Limb (tissue), 2 donors: Measurements from ENCODE around the gene IGF1R.

Source experiments
- DNase-seq, 2 donors: peaks; one replicate each; pipeline ENCODE4 v3.0.0-alpha.2; 2016; ENCODE audit errors: extremely low spot score in 2 of 2

Gene IGF1R

DNA sequence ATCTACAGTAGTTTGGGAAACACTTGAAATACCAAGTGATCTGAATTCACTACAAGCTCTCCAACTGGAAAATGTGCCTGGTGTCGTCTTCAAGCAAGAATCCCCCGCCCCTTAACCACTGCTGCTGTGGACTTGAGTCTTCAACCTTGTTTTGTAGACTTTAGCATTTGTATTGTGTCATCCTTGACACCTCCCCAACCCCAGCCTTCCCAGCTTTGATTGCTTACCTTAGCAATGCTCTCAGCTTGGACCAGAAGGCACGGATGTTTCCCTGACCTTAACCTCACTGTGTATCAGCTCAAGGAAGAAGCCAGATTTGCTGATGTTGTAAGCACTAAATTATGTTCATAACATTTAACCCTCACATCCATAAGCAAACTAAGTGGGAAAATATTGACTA lies 146.4 kb downstream of the IGF1R start:
- peak in 1 of 2 donors; percentile 9 for DNase-seq

DNA sequence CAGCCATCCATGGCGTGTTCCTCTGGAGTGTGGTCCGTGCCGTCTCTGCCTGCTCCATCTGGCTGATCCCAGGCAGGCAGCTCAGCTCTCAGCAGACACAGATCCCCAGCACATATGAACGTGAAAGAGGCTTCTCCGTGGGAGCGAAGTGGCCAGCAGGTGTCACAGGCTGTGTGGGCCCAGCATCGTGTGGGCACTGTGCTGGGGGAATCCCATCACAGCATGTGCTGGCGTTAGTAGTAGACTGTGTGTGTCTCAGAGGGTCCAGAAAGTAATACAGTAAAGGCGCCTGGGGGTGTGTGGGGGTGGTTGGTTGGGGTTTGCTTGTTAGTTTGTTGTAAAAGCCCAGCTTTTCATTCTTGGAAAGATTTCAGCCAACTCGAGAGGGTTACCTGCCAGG lies 147.6 kb downstream of the IGF1R start:
- peak in 1 of 2 donors; percentile 22 for DNase-seq

DNA sequence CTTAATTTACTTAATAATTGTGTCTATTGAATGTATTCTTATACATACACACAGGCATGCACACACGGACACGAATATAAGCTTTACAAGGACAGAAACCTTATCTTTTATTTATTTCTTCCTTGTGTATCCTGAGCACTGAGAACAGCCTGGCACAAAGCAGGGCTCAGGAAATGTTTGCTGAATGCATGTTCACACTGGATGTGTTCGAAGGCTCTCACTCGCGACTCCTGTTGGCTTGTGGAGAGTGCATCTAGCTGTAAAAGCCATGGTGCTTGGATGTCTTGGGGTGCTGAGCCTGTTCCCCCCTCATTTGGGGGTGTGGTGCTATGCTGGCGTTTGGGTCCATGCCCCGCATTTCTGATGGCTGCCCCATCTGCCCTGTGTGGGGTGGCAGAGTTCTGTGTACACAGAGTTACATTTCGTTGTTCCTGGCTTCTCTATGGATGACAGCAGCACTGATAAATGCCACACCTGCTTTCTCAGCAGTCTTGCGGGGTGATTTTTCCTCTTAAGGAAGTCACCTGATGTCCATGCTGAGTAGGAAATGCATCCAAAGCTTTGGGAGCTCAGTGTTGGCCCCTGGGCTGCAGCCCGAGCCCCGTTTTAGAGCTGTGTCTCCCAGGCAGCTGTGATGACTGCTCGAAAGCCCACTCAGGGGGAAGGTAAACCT lies 148.5 kb downstream of the IGF1R start:
- peak in 1 of 2 donors; percentile 19 for DNase-seq

DNA sequence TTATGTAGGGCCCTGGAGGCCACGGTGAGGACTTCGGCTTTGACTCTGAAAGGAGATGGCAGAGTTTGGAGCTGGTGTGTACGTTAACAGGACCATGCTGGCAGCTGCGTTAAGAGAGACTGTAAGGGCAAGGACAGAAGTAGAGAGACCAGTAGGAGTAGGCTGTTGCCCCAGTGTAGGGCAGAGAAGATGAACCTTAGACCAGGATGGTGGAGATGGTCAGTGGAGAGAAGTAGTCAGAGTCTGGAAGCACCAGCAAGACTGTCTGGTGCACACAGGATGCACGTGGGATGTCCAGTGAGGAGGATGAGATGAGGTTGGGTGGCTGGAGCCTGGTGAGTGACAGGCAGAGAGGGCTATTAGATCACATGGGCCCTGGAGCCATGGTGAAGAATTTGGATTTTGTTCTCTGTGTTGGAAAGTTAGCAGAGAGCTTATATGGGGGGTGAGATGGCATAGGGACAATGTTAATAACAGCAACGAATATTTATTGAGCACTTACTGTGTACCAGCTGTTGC lies 150.1 kb downstream of the IGF1R start:
- DNase-seq = peak in 1 of 2 donors; percentile 12

DNA sequence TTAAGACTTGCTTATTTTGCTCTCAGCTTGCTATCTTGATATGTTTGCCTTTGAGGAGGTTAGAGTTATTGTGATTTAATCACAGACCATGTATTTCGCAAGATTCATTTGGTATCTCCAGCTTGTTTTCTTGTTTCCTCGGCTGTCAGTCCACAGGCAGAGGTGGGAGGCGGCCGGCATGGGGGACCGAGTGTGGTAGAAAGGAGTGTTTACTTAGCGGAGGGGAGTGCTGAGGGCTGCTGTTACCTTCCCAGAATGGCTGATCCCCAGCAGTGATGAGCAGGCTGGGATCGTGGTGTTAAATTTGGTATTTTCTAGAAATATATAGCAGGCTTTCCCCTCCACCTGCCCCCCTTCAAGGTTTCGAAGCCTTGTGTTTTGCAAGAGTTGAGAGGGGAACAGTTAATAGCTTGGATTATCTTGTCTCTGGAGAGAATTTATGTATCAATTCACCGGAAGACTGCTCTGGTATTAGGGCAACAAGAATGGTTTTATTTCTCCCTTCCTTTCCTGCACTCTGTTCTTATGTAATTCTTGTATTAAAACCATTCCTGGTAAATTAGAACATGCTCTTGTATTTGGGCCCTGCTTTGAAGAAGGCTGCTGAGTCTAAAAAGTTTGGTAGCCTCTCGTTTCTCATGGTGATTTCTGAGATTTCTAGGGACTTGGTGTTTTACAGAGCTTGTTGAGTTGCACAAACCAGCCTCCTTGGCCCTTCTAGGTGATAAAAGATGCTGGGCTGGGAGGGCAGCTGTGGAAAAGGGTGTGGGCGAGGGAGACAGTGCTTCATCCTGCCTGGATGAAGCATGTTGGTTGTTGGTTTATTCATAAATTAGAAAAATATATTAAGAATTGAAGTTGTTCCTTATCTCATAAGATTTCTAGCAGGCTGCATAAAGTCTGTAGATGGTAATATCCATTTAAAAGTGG lies 151.4 kb downstream of the IGF1R start:
- DNase-seq = peak in 1 of 2 donors; percentile 40

DNA sequence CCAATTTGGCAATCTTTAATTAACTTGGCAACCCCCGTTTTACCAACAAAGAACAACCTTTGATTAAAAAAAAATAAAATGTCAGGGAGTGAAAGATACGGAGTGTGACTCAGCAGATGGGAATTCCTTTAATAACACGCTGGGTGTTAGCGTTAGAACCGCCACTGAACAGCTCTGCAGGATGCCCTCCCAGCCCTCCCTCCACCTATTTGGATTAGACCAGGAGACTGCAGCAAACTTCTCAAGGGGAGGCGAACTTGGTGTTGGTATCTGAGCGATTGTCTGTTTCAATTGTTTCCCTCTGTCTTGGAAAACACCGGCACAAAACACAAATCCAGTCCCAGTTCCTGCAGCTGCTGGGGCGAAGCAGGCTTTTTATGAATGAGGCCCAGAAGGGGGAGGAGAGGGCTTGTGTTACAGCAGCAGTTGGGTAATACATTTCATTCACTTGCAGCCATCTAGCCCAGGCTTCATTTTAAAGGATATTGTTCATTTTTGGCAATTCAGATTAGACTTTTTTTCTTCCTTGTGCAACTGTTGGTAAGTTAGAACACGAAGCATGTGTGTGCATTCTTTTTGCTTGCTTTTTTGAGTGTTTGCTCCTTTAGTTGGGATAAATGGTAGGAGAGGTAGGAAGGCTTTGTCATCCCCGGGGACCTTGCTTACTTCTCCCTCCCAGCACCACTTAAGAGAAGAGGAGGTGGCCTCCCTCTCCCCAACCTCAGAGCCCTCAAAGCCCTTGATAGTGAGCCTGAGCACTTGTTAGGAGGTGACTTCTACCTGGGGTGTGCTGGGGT lies 152.3 kb downstream of the IGF1R start:
- DNase-seq = peak; percentile 82 to 87

DNA sequence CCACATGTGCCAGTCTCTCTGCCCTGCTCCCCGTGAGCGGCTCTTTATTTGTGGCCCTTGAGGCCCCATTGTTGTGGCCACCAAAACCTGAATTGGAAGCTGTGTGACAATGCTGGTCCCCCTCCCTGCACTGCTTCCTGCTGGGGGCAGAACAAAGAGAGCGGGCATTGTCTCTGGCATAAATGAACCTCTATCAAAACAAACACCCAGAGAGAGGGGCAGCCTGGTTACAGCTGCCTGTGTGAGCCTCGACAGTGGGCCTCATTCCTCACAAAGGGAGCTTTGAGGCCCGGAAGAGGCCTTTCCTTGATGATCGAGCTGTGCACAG lies 152.9 kb downstream of the IGF1R start:
- no peak for DNase-seq

DNA sequence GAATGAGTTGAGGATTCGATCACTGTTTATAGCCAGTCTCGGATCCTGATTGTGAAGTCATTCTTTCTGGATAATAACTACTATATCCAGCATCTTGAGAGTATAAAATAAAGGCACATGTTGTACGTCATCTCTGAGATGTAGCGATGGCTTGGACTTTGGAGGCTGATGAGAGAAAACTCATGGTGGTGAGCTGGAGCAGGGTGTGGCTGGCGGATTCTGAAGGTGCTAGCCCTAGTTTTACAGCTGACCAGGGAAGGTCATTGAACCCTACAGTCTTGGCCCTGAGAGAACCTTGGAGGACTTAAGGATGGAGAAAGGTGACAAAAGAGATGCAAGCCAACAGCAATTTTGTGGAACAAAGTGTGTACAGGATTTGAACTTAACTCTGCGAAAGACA lies 153.8 kb downstream of the IGF1R start:
- DNase-seq = peak in 1 of 2 donors; percentile 9

DNA sequence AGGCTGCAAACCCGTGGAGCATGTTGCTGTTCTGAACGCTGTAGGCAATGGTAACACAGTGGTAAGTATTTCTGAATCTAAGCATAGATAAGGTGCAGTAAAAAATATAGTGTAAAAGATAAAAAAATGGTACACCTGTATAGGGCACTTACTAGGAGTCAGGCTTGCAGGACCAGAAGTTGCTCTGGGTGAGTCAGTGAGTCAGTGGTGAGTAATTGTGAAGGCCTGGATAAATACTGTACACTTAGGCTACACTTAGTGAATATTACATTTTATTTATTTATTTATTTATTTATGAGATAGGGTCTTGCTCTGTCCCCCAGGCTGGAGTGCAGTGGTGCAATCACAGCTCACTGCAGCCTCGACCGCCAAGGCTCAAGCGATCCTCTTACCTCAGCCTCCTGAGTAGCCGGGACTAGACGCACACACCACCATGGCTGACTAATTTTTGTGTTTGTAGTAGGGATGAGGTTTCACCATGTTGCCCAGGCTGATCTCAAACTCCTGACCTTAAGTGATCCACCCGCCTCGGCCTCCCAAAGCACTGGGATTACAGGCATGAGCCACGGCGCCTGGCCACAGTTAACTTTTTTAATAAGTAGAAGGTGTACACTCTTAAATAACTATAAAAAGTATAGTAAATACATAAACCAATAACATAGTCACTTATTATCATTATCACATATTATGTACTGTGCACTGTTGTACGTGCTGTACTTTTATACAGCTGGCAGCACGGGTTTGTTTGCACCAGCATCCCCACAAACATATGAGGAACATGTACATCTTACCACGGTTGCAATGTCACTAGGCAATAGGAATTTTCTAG lies 155.1 kb downstream of the IGF1R start:
- peak in 1 of 2 donors; percentile 13 for DNase-seq

DNA sequence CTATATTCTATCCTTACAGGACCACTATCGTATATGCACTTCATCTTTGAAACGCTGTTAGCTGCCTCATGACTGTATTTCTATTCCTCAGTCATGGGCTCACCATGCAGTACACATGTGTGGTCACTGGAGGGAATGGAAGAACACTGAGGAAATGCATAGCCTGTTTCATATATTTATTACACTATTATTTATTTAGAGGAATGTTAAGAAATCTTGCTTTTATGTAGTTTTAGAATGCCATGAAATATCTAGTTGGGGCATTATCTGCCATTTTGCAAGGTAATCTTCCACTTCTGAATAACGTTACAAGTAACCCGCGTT lies 155.7 kb downstream of the IGF1R start:
- DNase-seq = peak in 1 of 2 donors; percentile 7

DNA sequence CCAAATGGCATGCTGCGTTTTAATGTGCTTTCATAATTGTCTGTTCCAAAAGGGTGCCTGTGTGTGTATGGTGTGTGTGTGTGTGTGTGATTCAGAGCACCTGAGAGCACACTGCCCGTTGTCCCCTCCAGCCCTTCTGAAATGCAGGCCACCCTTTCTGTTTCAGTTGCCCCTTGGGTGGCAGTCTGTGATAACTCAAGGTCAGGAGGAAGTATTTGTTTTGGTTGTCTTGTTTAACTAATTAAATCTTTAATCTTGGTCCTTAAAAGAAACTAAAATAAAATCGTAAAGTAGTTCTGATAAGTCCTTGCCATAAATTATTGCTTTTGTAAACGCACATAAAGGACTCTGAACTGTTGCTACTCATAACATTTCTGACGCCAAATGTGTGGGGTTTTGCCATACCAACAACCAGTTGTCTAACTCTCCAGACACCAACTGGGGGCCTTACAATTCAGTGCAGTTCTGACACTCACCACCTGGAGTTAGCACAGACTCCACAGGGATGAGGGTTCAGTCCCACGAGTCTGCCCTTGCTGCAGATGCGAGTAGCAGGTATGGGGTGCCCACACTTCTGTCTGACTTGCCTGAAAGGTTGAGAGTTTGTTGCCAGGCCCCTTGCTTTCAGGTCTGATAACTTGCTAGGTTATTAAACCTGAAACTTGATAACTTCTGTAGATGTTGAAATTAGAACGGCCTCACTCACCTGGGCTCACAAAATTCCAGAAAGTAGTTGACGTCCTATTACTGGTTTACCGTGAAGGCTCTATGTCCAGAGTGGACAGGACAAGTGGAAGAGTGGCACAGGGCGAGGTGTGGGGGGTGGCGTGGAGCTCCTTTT lies 157.3 kb downstream of the IGF1R start:
- DNase-seq = no peak

DNA sequence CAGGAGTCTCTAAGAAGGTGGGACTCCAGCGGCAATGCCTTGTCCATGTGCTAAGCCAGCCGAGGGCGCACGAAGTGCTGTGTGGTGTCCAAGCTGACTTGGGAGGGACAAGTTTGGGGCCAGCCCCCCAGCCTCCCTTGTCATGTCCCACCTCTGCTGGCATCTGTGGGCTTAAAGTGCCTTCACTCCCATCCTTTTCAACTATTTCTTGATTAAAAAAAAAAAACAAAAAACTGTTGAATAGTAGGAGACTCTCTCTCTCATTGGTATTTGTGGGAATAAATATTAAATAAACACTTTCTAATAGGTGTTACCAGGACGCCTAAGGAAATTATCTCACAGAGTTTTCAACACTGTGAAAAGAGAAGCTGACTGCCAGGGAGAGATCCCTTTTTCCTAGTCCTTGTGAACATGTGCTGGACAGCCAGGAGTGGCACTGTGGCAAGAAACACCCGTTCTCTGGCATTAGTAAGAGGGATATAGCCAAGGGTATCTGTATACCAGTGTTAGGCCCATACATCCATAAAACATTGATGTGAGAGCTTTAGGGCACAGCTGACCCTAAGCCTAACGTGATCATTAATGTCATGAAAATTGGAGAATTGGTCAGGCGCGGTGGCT lies 158.0 kb downstream of the IGF1R start:
- no peak for DNase-seq

DNA sequence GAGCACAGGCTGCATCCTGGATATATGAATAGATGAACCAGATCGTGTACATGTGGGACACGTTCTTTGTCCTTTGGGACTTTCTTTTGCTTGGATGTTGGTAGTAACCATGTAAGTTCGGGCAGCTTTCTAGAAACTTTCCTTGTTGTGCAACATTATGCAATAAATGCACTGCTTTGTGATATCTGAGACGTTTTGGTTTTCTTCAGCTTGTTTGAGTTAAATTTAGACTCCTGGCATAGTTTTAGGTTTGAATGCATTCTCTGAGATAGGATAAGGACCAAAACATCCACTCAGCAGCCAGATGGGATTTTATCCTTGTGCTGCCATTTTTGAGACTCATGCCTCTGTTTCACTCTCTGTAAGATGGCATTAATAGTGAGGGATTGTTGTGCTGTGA lies 158.9 kb downstream of the IGF1R start:
- no peak for DNase-seq

DNA sequence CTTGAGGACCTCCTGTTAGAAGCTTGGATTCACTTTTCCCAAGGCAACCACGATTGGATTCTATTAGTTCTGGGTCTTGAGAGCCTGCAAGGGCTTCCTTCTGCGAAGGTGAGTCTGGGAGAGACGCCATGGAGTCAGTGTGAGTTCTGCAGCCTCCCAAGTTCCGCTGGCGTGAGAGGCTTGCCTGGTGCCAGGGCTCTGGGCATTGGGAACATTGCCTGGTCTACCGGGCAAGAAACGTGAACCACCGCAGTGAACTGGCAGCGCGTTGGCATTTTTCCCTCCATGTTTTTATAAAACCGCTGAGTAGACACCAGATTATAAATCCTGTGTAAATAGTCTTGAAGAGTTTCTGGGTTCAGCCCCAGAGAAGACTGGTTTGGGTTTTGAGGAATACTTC lies 160.9 kb downstream of the IGF1R start:
- DNase-seq = no peak

DNA sequence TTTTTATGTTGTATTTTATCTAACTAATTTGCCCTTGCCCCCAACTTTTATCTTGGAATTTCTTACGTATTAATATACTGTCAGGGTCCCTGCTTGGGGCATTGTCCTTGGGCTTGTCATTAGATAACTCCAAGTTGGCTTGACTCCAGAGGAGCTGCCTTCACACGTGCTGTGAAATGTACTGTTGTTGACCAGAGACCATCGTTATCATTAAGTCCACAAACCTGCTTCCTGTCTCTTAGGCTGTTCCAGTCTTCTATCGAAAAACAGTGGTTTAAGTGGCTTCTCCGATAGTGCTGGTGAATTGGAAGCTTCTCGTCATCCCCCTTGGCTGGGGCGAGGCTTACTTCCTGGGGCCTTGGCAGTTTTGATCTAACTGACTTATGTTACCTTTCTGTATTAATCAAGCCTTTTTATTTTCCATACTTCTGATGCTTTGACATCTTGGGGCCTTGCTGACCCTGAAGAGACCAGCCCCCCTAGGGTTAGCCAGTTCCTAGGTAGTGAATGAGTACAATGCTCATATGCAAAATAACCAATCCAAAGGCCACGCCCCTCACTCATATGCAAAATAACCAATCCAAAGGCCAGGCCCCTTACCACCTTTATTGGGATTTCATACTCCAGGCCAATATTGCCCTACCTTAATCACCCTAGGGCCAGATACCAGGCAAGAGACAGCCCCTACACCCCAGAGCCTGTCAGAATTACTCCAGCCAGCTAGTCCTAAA lies 164.5 kb downstream of the IGF1R start:
- no peak for DNase-seq

DNA sequence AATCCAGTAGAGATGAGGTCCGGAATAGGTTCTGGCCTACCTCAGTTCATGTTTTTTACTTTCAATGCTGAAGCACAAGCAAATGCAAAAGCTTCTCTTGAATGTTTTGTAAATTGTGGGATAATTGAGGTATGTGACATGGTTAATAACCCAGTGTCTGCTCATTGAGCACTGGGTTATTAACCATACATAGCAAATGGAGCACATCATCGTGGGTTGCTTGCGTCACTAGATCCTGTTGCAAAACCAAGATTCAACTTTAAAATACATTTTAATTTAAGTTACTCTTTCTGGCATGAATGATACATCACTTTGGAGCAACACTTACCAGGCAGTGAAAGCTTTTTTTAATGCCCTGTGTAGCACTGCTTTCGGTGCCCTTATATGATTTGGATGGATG lies 165.6 kb downstream of the IGF1R start:
- no peak for DNase-seq

DNA sequence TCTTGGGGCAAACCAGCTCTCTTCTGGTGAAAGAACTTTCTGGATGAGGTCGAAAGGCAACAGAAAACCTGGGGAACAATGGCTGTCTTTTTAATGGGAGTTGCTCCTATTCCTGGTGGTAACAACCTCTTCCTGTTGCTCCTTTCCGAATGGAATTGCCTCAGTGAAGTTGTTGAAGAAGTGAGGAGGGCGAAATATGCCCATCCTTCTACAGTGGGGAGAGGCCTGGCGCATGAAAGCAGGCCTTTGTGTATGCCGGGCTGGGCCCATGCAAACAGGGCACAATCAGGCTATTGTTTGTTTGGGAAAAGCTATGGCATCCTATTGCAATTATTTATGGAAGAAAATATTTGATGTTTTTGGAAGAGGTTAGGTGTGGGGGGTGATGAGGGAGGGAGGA lies 166.9 kb downstream of the IGF1R start:
- DNase-seq = no peak

DNA sequence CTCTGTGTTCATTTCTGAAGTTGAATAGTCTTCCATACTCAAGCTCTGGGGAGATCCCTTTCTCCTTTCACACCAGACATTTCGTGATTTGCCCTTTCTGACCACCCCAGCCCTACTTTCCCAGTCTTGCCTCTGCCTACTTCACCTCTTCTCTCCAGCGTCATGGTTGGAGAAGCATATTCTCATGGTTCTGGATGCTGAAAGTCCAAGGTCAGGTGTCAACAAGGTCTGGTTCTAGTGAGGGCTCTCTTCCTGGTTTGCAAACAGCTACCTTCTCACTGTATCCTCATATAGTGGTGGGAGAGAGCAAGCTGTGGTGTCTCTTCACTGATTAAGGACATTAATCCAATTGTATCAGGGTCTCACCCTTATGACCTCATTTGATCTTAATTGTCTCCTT lies 169.4 kb downstream of the IGF1R start:
- DNase-seq = no peak

DNA sequence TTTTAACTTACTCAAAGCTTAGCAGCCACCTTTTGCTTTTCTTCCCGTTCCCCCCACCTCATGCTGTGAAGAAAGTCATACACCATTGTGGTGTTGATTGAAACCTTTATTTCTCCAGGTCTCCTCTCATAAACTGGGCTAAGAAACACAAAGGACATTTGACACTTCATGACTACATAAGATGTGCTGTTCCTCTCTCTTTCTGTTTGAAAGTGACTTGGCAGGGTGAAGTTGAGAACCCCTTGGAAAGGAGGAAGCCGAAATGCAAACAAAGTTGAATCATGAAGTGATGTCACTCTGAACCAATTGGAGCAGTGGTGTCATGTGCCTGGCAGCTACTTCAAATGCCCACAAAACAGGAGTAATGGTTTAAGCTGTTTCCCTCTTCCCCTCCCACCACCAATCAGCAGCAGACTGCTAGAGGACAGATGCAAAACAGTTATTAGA lies 174.7 kb downstream of the IGF1R start:
- DNase-seq = peak; percentile 32 to 51
